SK-N-SH (cell line): ENCODE measurements around the gene MLLT3. TPM values are rescaled to one million over a fixed set of nuclear protein-coding genes. Genes with fewer than 3 reads are reported as not detected.

Source experiments
- CTCF ChIA-PET: fragments of 300-600, 350-600 bp; formaldehyde crosslinking; extraction: SDS; loops from one replicate; lab custom pipeline; 2021; lab: Yijun Ruan, JAX
- POLR2A ChIA-PET: fragments of 350-600 bp; sonication (Branson Sonifier 250); formaldehyde crosslinking; extraction: SDS; loops from one replicate; lab custom pipeline; 2020; ENCODE audit warnings: antibody characterized with exemption, inconsistent platforms; lab: Yijun Ruan, JAX
- DNase-seq: peaks from one replicate; pipeline ENCODE4 v3.0.0; 2012
- H2AFZ ChIP-seq: fragments of 200-600 bp; sonication (generic); 2 replicates; pipeline ENCODE4 v1.8.1; 2016; ENCODE audit warnings: antibody characterized with exemption, mild to moderate bottlenecking, low read depth
- H3F3A ChIP-seq: fragments of 200-600 bp; sonication (generic); replicated peaks from 2 replicates; pipeline ENCODE3; 2016; ENCODE audit warnings: antibody characterized with exemption, mild to moderate bottlenecking; ENCODE audit not compliant: insufficient read depth
- H3K27ac ChIP-seq, 2 experiments: fragments of 200-500 bp in 1 of 2; fragments of 200-600 bp in 1 of 2; sonication (Bioruptor generic) in 1 of 2; sonication (generic), shearing (Covaris generic) in 1 of 2; 2 replicates each; pipeline versions ENCODE4 v1.5.1 to v1.6.1; 2014 to 2016; ENCODE audit warnings: low read depth in 2 of 2, inconsistent platforms in 1 of 2, low read length in 1 of 2, mild to moderate bottlenecking in 1 of 2, mixed read lengths in 1 of 2
- H3K27me3 ChIP-seq: fragments of 200-600 bp; sonication (generic), shearing (Covaris generic); 2 replicates; pipeline ENCODE4 v1.6.1; 2016; ENCODE audit warnings: mixed run types; ENCODE audit not compliant: insufficient read depth
- H3K36me3 ChIP-seq, 2 experiments: fragments of 200-500 bp in 1 of 2; fragments of 200-600 bp in 1 of 2; sonication (Bioruptor generic) in 1 of 2; sonication (generic) in 1 of 2; replicated peaks in 1 of 2; 2 replicates each; pipeline versions ENCODE3 to v1.5.1; 2014 to 2016; ENCODE audit warnings: low read length in 1 of 2, mild to moderate bottlenecking in 1 of 2; ENCODE audit not compliant: insufficient read depth in 2 of 2, control insufficient read depth in 1 of 2
- H3K4me1 ChIP-seq, 2 experiments: fragments of 200-500 bp in 1 of 2; fragments of 200-600 bp in 1 of 2; sonication (Bioruptor generic) in 1 of 2; sonication (generic), shearing (Covaris generic) in 1 of 2; 2 replicates each; pipeline versions ENCODE4 v1.5.1 to v1.6.1; 2014 to 2016; ENCODE audit warnings: low read depth in 1 of 2, low read length in 1 of 2, mixed run types in 1 of 2; ENCODE audit not compliant: insufficient read depth in 2 of 2, control insufficient read depth in 1 of 2
- H3K4me2 ChIP-seq: fragments of 200-600 bp; sonication (generic), shearing (Covaris generic); 2 replicates; pipeline ENCODE4 v1.6.1; 2017; ENCODE audit warnings: mixed run types
- H3K4me3 ChIP-seq, 2 experiments: fragments of 200-500 bp in 1 of 2; fragments of 200-600 bp in 1 of 2; sonication (Bioruptor generic) in 1 of 2; sonication (generic), shearing (Covaris generic) in 1 of 2; 2 replicates each; pipeline versions ENCODE4 v1.5.1 to v1.8.1; 2014 to 2016; ENCODE audit warnings: low read depth in 2 of 2, inconsistent platforms in 1 of 2, low read length in 1 of 2, mild to moderate bottlenecking in 1 of 2, mixed read lengths in 1 of 2, moderate library complexity in 1 of 2
- H3K79me2 ChIP-seq: fragments of 200-600 bp; sonication (generic); 2 replicates; pipeline ENCODE4 v1.8.1; 2017; ENCODE audit warnings: mild to moderate bottlenecking; ENCODE audit not compliant: insufficient read depth
- H3K9ac ChIP-seq: fragments of 200-600 bp; sonication (generic); 2 replicates; pipeline ENCODE4 v1.6.1; 2017; ENCODE audit warnings: mixed run types
- H3K9me2 ChIP-seq: fragments of 200-600 bp; sonication (generic); 2 replicates; pipeline ENCODE4 v1.6.1; 2017; ENCODE audit warnings: mixed run types
- H3K9me3 ChIP-seq: fragments of 200-600 bp; sonication (generic); 2 replicates; pipeline ENCODE4 v1.6.1; 2017; ENCODE audit warnings: mixed run types, mild to moderate bottlenecking, moderate library complexity
- H4K20me1 ChIP-seq: fragments of 200-600 bp; sonication (generic); 2 replicates; pipeline ENCODE4 v1.6.1; 2017; ENCODE audit warnings: mild to moderate bottlenecking, mixed run types; ENCODE audit not compliant: insufficient read depth
- CHD2 ChIP-seq: fragments of 150-350 bp; IDR thresholded peaks from 2 replicates; pipeline ENCODE4 v1.6.1; 2018; ENCODE audit warnings: low read length; ENCODE audit not compliant: partially characterized antibody
- EZH2phosphoT487 ChIP-seq: fragments of 200-600 bp; sonication (generic); IDR thresholded peaks from 2 replicates; pipeline ENCODE4 v1.6.1; 2017; ENCODE audit warnings: low read depth, mixed run types, mild to moderate bottlenecking, antibody characterized with exemption, moderate library complexity, borderline replicate concordance
- FOSL2 ChIP-seq: IDR thresholded peaks from 2 replicates; pipeline ENCODE4 v1.4.0; 2012; ENCODE audit warnings: low read depth, mild to moderate bottlenecking, moderate library complexity, borderline replicate concordance
- FOXJ3 ChIP-seq: sonication (generic); formaldehyde crosslinking; IDR thresholded peaks from 2 replicates; pipeline ENCODE4 v1.5.1; 2020; ENCODE audit warnings: mild to moderate bottlenecking, missing genetic modification reagents
- GABPA ChIP-seq: IDR thresholded peaks from 2 replicates; pipeline ENCODE4 v1.4.0; 2012; ENCODE audit warnings: low read depth, mild to moderate bottlenecking
- RXRA ChIP-seq: IDR thresholded peaks from 2 replicates; pipeline ENCODE4 v1.4.0; 2012; ENCODE audit warnings: low read depth, mild to moderate bottlenecking, borderline replicate concordance
- TCF12 ChIP-seq: IDR thresholded peaks from 2 replicates; pipeline ENCODE4 v1.4.0; 2012
- WGBS: methylation state at CpG from one replicate; pipeline ENCODE4 v1.1.6; 2017; ENCODE audit warnings: low lambda C conversion rate; 5-methylcytosine and 5-hydroxymethylcytosine counted together
- polyA plus RNA-seq, 3 experiments: library from polyadenylated mRNA; depleted of rRNA; stranded (reverse); fragments of >200 nt; gene quantifications; 2 replicates each; pipeline ENCODE4 v1.2.3, GENCODE V29; 2012
- TF ChIP-seq, protein P1 (sequence below): fragments of 200-600 bp; sonication (generic); IDR thresholded peaks from 2 replicates; pipeline ENCODE4 v1.6.1; 2017; ENCODE audit warnings: antibody characterized with exemption, mild to moderate bottlenecking, moderate library complexity

Gene MLLT3
- polyA plus RNA-seq, 1 of the 3 experiments (the other 2 are of a cell fraction) = 3.9 TPM

DNA sequence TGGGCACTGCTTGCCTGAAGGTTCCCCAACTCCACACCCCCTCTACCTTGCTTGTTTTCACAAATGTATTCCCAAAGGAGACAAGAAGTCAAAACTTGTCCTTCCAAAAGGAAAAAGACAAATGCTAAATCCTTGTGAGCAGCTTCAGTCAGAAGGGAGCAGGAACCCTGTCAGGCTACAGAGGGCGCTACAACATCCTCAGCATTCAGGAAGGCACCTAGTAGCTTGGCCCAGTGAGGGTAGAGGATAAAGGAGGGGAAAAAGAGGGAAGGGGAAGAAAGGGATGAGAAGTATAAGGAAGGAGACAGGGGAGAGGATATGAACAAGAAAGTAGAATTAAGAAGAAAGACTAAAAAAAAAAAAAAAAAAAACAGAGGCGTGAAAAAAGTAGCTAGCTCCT is 97.5 kb downstream of the MLLT3 start (continued):
- TF ChIP-seq GABPA (no peak), RXRA (no peak), FOXJ3 (no peak)
- TF ChIP-seq, protein P1, sequence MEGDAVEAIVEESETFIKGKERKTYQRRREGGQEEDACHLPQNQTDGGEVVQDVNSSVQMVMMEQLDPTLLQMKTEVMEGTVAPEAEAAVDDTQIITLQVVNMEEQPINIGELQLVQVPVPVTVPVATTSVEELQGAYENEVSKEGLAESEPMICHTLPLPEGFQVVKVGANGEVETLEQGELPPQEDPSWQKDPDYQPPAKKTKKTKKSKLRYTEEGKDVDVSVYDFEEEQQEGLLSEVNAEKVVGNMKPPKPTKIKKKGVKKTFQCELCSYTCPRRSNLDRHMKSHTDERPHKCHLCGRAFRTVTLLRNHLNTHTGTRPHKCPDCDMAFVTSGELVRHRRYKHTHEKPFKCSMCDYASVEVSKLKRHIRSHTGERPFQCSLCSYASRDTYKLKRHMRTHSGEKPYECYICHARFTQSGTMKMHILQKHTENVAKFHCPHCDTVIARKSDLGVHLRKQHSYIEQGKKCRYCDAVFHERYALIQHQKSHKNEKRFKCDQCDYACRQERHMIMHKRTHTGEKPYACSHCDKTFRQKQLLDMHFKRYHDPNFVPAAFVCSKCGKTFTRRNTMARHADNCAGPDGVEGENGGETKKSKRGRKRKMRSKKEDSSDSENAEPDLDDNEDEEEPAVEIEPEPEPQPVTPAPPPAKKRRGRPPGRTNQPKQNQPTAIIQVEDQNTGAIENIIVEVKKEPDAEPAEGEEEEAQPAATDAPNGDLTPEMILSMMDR = peak; percentile 48
- TF ChIP-seq, all 33 proteins: peak for 2

DNA sequence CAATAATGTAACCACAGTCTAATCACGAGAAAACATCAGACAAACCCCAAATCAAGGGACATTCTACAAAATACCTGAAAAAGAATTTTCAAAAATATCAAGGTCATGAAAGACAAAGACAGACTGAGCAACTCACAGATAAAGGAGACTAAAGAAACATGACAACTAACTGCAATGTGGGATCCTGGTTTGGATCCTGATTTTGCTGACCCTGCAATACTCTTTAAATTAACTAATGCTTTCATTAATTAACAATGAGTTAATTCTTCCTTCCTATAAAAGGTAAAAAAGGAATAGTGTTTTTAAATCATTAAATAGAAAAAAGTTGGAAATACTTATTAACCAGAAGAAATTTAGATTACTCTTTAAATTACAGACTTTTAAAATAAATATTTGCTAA is 103.6 kb downstream of the MLLT3 start:
- no peak for DNase-seq
- Histone ChIP-seq H3K9me3 (no peaks in the 10 kb centered on the region), H3K27me3 (no peaks in the 10 kb centered on the region), H3K4me1 (no peaks in the 10 kb centered on the region), H3K79me2 (no peaks in the 10 kb centered on the region), H3F3A (no peaks in the 10 kb centered on the region), H3K27ac (no peak overlapping the region), H3K36me3 (no peaks in the 10 kb centered on the region), H3K9me2 (no peaks in the 10 kb centered on the region), H3K4me3 (no peak overlapping the region), H4K20me1 (no peaks in the 10 kb centered on the region), H3K9ac (no peak overlapping the region), H3K4me2 (no peak overlapping the region), H2AFZ (no peak overlapping the region)
- ChIA-PET CTCF (no interaction called here), POLR2A (no interaction called here)
- 81% methylated on average over 1 of the region's 1 CpG for WGBS
- TF ChIP-seq EZH2phosphoT487 = no peak

DNA sequence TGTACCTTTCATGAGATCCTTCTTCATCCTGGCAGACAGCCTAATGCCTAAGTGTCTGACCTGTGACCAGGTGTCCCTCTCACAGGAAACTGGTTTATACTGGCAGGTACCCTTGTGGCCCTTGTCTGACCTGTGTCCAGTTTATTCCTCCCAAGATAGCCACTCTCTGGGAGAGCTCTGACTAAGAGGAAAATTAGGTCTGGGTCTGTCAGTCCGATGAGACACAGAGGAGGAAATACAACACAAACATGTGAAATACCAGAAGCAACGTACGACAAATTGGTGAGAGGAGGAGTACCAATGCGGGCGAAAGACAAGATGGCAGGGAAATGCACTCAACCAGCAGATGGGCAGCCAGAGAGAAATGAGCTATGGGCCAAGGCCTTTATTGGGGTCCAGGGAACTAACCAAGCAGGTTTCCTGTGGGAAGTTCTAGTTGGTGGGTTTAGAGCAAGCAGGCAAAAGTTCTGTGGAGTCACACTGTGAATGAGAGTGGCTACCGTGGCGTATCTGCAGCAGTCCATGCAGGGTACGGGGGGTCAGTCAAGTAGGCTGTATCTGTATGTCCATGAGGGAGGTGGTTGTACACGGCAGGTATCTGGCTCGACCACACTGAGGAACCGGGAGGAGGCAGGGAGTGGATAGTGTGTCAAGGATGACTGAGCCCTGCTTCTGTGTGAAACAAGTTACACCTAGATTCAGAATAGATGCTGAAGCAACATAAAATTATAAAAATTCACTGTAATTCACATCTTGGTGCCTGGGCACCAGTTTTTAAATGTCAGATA is 109.0 kb downstream of the MLLT3 start:
- Histone ChIP-seq H3K4me3 (no peak overlapping the region), H3K79me2 (no peaks in the 10 kb centered on the region), H3K4me1 (peaks cover 3 to 15% of the 10 kb centered on the region in 2 experiments), H3K36me3 (no peaks in the 10 kb centered on the region), H3K9ac (no peak overlapping the region), H2AFZ (no peak overlapping the region), H4K20me1 (no peaks in the 10 kb centered on the region), H3K27me3 (no peaks in the 10 kb centered on the region), H3K4me2 (peak overlapping the region; percentile 70; the same call in 1 of the 2 replicates), H3F3A (peaks cover 25% of the 10 kb centered on the region), H3K9me3 (no peaks in the 10 kb centered on the region), H3K9me2 (no peaks in the 10 kb centered on the region), H3K27ac (peak overlapping the region in 1 of 2 experiments; percentile 71; a peak in 2 of 4 replicates)
- ChIA-PET POLR2A (no interaction called here), CTCF (interaction anchor here (0.6 to 1.4 kb wide), 3 partner anchors 10 to 105 kb away, joined by 3 to 4 read pairs (median 3); no protein-coding TSS in a partner anchor)
- 88% methylated on average over 11 of the region's 11 CpGs for WGBS
- TF ChIP-seq RXRA (peak; percentile 36; the same call in 1 of the 2 replicates), TCF12 (peak; percentile 36; the same call in 1 of the 2 replicates), CHD2 (no peak), FOSL2 (no peak; the same call in 1 of the 2 replicates)
- DNase-seq = no peak
